K562 (cell line): ENCODE data around the gene ZNF598. TPM values are rescaled to one million over a fixed set of nuclear protein-coding genes. Genes with fewer than 3 reads are reported as not detected.
"Not testable (repeated sequence)": the region's sequence is repeated elsewhere in the genome, so short reads cannot be mapped to it uniquely, and the experiment has no call there.

ENCODE experiments used
- ATAC-seq: fragments of 200-7000 bp; cut with Tn5 transposase; 3 replicates; pipeline ENCODE4 v1.9.1; 2020; ENCODE audit warnings: moderate library complexity
- BruUV-seq: library from RNA; stranded (reverse); fragments of 400-500 nt; replicated peaks from 2 replicates; lab custom pipeline; 2021; lab: Mats Ljungman, UMichigan
- CTCF ChIA-PET: fragments of 300-600 bp; formaldehyde crosslinking; extraction: SDS; loops from one replicate; lab custom pipeline; 2021; ENCODE audit warnings: low intra/inter-chr PET ratio; lab: Yijun Ruan, JAX
- POLR2A ChIA-PET: fragments of 300-600, 350-650 bp; sonication (Branson Sonifier 250); formaldehyde crosslinking; extraction: SDS; loops from one replicate; lab custom pipeline; 2021; ENCODE audit warnings: antibody characterized with exemption, inconsistent platforms; lab: Yijun Ruan, JAX
- DNase-seq, 4 experiments: peaks; one replicate each; pipeline versions ENCODE4 v3.0.0 to v3.0.0-alpha.2; 2011 to 2018; ENCODE audit warnings: low spot score in 3 of 4, mixed read lengths in 3 of 4; ENCODE audit errors: extremely low read depth in 1 of 4
- FAIRE-seq: peaks from 2 replicates; lab custom pipeline; 2011; peaks lifted over from hg19 to GRCh38; lab: Jason Lieb, UNC
- H2AFZ ChIP-seq: 2 replicates; pipeline ENCODE4 v1.6.0; 2011; ENCODE audit warnings: low read depth, low read length, control low read depth, inconsistent platforms
- H3K27ac ChIP-seq: fragments of 200-600 bp; 3 replicates; pipeline ENCODE4 v1.8.0; 2011; ENCODE audit warnings: low read depth, mild to moderate bottlenecking, control low read depth, inconsistent platforms, low read length, moderate library complexity, mixed read lengths; ENCODE audit errors: extremely low read depth
- H3K27me3 ChIP-seq, 2 experiments: fragments of 300-600 bp in 1 of 2; 2 replicates in 1 of 2; 3 replicates in 1 of 2; pipeline versions ENCODE4 v1.6.0 to v1.8.0; 2011; ENCODE audit warnings: inconsistent platforms in 2 of 2, low read length in 2 of 2, mild to moderate bottlenecking in 1 of 2, mixed read lengths in 1 of 2, moderate library complexity in 1 of 2; ENCODE audit not compliant: control insufficient read depth in 2 of 2, insufficient read depth in 2 of 2
- H3K36me3 ChIP-seq: fragments of 300-600 bp; 3 replicates; pipeline ENCODE4 v1.8.0; 2011; ENCODE audit warnings: mild to moderate bottlenecking, low read length, inconsistent platforms; ENCODE audit not compliant: control insufficient read depth, insufficient read depth
- H3K4me1 ChIP-seq, 2 experiments: fragments of 200-600 bp in 1 of 2; replicated peaks in 1 of 2; 2 replicates in 1 of 2; 3 replicates in 1 of 2; pipeline versions ENCODE4 v1.5.1 to v1.8.0; 2011; ENCODE audit warnings: inconsistent platforms in 2 of 2, low read length in 2 of 2, mild to moderate bottlenecking in 1 of 2, mixed read lengths in 1 of 2, moderate library complexity in 1 of 2; ENCODE audit not compliant: control insufficient read depth in 2 of 2, insufficient read depth in 2 of 2
- H3K4me2 ChIP-seq: 2 replicates; pipeline ENCODE4 v1.6.1; 2011; ENCODE audit warnings: low read length, control low read depth, inconsistent platforms, mixed read lengths; ENCODE audit not compliant: insufficient read depth
- H3K4me3 ChIP-seq: fragments of 200-600 bp; sonication (generic), shearing (Covaris generic); 2 replicates; pipeline ENCODE4 v1.5.1; 2016; ENCODE audit warnings: control low read depth, inconsistent platforms
- H3K79me2 ChIP-seq: fragments of 200-600 bp; 3 replicates; pipeline ENCODE4 v1.8.0; 2011; ENCODE audit warnings: low read length, inconsistent platforms; ENCODE audit not compliant: control insufficient read depth, insufficient read depth
- H3K9ac ChIP-seq, 2 experiments: 2 replicates each; pipeline versions ENCODE4 v1.6.0 to v1.6.1; 2011; ENCODE audit warnings: low read depth in 2 of 2, low read length in 2 of 2, control low read depth in 1 of 2, inconsistent platforms in 1 of 2, mild to moderate bottlenecking in 1 of 2, mixed read lengths in 1 of 2; ENCODE audit not compliant: insufficient read depth in 1 of 2
- H3K9me1 ChIP-seq: one replicate; pipeline ENCODE4 v1.6.0; 2011; ENCODE audit warnings: inconsistent platforms, mild to moderate bottlenecking, low read length, moderate library complexity; ENCODE audit not compliant: control insufficient read depth, insufficient read depth
- H3K9me3 ChIP-seq: replicated peaks from 2 replicates; pipeline ENCODE4 v1.5.1; 2011; ENCODE audit warnings: low read depth, low read length, inconsistent platforms; ENCODE audit not compliant: control insufficient read depth, insufficient read depth
- H4K20me1 ChIP-seq: replicated peaks from 2 replicates; pipeline ENCODE4 v1.6.1; 2011; ENCODE audit warnings: low read length, inconsistent platforms, mixed read lengths; ENCODE audit not compliant: control insufficient read depth, insufficient read depth
- CHD7 ChIP-seq: fragments of 200-600 bp; sonication (generic); IDR thresholded peaks from one replicate; pipeline ENCODE4 v1.6.1; 2012; ENCODE audit warnings: mild to moderate bottlenecking, low read depth, low read length, inconsistent platforms
- FIP1L1 ChIP-seq: fragments of 200-400 bp; formaldehyde crosslinking; IDR thresholded peaks from 2 replicates; pipeline ENCODE4 v1.6.1; 2018; ENCODE audit warnings: mild to moderate bottlenecking, low read depth, low read length; ENCODE audit not compliant: poor library complexity, severe bottlenecking
- POLR2A ChIP-seq: fragments of 450-650 bp; conservative IDR thresholded peaks from 2 replicates; pipeline ENCODE4 v1.6.1; 2016
- POLR2G ChIP-seq: fragments of 200-400 bp; formaldehyde crosslinking; IDR thresholded peaks from 2 replicates; pipeline ENCODE4 v1.6.1; 2017; ENCODE audit warnings: low read depth, mild to moderate bottlenecking, antibody characterized with exemption, low read length, moderate library complexity
- RBFOX2 ChIP-seq: fragments of 200-400 bp; formaldehyde crosslinking; IDR thresholded peaks from 2 replicates; pipeline ENCODE4 v1.6.1; 2017; ENCODE audit warnings: low read depth, mild to moderate bottlenecking, low read length, moderate library complexity
- RBM39 ChIP-seq: fragments of 200-400 bp; formaldehyde crosslinking; optimal IDR thresholded peaks from 2 replicates; pipeline ENCODE3; 2018; ENCODE audit warnings: low read depth, low read length
- SUPT5H ChIP-seq: fragments of 450-650 bp; IDR thresholded peaks from 2 replicates; pipeline ENCODE4 v1.6.1; 2016
- WGBS: fragments of 100-300 bp; shearing (Covaris generic); methylation state at CpG from one replicate; pipeline ENCODE4 v1.1.6; 2016; ENCODE audit warnings: low coverage, mixed read lengths; ENCODE audit not compliant: insufficient coverage; ENCODE audit errors: missing lambda C conversion rate; 5-methylcytosine and 5-hydroxymethylcytosine counted together
- in situ Hi-C: fragments of 300-500 bp; cut with MboI; formaldehyde crosslinking; loops from 4 replicates; pipeline ENCODE4 v1.15.0; 2018; ENCODE audit warnings: inconsistent platforms, mixed read lengths
- intact Hi-C: fragments of 100-400 bp; cut with micrococcal nuclease; formaldehyde crosslinking; loops from 2 replicates; pipeline ENCODE4 v1.14.2; 2022
- polyA plus RNA-seq, 8 experiments: library from polyadenylated mRNA; depleted of rRNA in 4 of 8; stranded (reverse) in 5 of 8; unstranded in 3 of 8; fragments of >200 nt; fragmentation: Nextera tagmentation in 2 of 8; fragmentation: Illumina TruSeq in 1 of 8; extraction: Ambion mirVana in 2 of 8; extraction: Trizol in 1 of 8; gene quantifications; 2 replicates each; pipeline versions ENCODE4 v1.2.1 to v1.2.3, GENCODE V29; 2011 to 2014; ENCODE audit warnings: inconsistent platforms in 1 of 8, missing spikeins in 1 of 8
- total RNA-seq, 7 experiments: library from RNA; depleted of rRNA in 6 of 7; stranded (reverse); fragments of >200 nt in 6 of 7; fragmentation: Illumina TruSeq in 2 of 7; extraction: Trizol in 2 of 7; gene quantifications; 2 replicates each; pipeline versions ENCODE4 v1.2.1 to v1.2.3, GENCODE V29; 2011 to 2021; ENCODE audit warnings: low replicate concordance in 1 of 7
- TF ChIP-seq, protein P1 (sequence below): sonication (generic); formaldehyde crosslinking; IDR thresholded peaks from 2 replicates; pipeline ENCODE4 v1.8.0; 2022; ENCODE audit warnings: missing genetic modification reagents, mild to moderate bottlenecking, moderate library complexity, borderline replicate concordance

Gene ZNF598
- total and polyA plus RNA-seq, 9 of the 15 experiments (the other 6 are each of a cell fraction or from before 2014, with no cell fraction given) = 0.11 to 115 (median 29.6) TPM

DNA sequence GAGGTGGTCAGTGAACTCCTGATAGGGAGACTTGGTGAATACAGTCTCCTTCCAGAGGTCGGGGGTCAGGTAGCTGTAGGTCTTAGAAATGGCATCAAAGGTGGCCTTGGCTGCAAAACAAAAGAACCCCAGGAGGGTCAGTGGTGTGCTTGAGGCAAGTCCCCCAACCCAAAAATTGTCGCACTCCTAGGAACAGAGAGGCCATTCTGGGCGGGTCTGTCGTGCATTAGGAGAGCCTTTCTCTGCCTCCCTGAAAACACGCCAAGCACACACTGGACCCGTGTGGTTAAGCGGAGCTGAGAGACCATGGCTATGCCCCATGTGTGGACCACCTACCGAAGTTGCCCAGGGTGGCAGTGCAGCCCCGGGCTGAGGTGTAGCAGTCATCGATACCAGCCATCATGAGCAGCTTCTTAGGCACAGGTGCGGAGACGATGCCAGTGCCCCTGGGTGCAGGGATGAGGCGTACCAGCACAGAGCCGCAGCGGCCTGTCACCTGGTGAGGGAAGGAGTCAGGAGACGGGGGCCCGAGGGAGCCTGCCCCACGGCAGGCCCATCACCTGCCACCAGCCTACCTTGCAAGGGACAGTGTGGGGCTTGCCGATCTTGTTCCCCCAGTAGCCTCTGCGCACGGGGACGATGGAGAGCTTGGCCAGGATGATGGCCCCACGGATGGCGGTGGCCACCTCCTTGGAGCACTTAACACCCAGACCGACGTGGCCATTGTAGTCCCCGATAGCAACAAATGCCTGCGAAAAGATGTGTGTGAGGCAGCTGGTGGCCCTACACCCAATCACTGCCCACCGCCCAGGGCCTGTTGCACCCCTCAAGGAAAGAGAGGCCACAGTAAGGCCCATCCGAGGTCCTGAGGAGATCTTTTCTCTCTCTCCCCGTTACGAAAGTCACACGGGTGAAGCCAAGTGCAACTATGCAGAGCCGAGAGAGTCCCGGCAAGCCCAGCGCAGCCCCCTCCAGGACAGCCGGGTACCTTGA, 47.2 kb downstream of the ZNF598 start:
- Histone ChIP-seq H3K4me1 (peaks cover 8 to 62% of the 10 kb centered on the region in 2 experiments; a peak in 4 of 5 replicates), H3K9ac (peak overlapping the region; percentile 93 to 94), H4K20me1 (peaks cover 35% of the 10 kb centered on the region), H3K4me3 (peak overlapping the region; percentile 89), H3K4me2 (peak overlapping the region; percentile 100), H3K27ac (peak overlapping the region; percentile 85; the same call in 2 of the 3 replicates), H3K36me3 (peaks cover 38% of the 10 kb centered on the region), H3K79me2 (peaks cover 75% of the 10 kb centered on the region)
- H2AFZ ChIP-seq, H3K27me3 ChIP-seq, H3K9me1 ChIP-seq, FAIRE-seq, in situ Hi-C loops, H3K9me3 ChIP-seq, intact Hi-C loops, ATAC-seq: not testable (repeated sequence)
- ChIA-PET CTCF (interaction anchor here (0.7 kb wide), 1 partner anchor 65 kb away, joined by 4 read pairs; no protein-coding TSS in a partner anchor), POLR2A (interaction anchor here (0.9 to 3.9 kb wide), 8 partner anchors 9 to 191 kb away, joined by 3 to 44 read pairs (median 4); partner anchors contain the start of genes EME2, MRPS34, RPL3L and TBL3)
- 17% methylated on average over 31 of the region's 37 CpGs for WGBS
- BruUV-seq = TSS peak; percentile 85
- DNase-seq = peak in 1 of 4 experiments; percentile 19
- TF ChIP-seq SUPT5H (peak; percentile 53), POLR2G (peak; percentile 72), FIP1L1 (peak; percentile 21), RBFOX2 (peak; percentile 75), CHD7 (peak; percentile 60), RBM39 (peak; percentile 33), POLR2A (peak; percentile 67)
- TF ChIP-seq, protein P1, sequence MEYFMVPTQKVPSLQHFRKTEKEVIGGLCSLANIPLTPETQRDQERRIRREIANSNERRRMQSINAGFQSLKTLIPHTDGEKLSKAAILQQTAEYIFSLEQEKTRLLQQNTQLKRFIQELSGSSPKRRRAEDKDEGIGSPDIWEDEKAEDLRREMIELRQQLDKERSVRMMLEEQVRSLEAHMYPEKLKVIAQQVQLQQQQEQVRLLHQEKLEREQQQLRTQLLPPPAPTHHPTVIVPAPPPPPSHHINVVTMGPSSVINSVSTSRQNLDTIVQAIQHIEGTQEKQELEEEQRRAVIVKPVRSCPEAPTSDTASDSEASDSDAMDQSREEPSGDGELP (CRISPR knock-in tag) = peak; percentile 19; the same call in 1 of the 2 replicates
